ENCODE measurements around the gene EPHA3.

EPHA3 gene

DNA sequence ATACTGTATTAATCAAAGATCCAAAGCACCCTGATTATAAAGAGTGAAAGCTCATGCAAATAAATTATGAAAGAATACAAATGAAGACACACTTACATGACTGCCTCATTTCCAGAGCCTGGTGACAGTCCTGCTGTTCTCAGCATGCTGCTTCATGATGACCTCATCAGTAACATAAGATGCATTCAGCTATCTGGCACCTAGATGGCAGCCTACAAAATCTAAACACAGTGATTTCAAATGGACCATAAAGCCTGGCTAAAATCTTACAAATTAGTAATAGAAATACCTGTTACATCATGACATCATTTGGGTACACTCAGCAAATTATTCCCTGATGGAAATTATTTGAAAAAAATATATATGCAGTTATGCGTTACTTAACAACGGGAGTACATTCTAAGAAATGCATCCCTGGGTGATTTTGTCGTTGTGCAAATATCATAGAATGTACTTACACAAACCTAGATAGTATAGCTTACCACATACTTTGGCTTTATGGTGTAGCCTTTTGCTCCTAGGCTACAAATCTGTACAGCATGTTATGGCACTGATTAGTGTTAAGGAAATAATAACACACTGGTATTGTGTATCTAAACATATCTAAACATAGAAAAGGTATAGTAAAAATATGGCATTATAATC is 207.2 kb downstream of the EPHA3 start:
- in situ Hi-C loops (cut with MboI; ENCODE audit: low sequenced_read_pairs, unreplicated experiment): no loop called here
- DNase-seq (ENCODE audit: low spot score): no peak
- no peak for TF ChIP-seq CTCF (IDR thresholded peaks at IDR 0.05; ENCODE audit: borderline replicate concordance, control extremely low read depth, extremely low read depth, insufficient read depth, missing control alignments)

GRCh38 chr3:89315750-89316470 is 208.5 kb downstream of the EPHA3 start:
- TF ChIP-seq CTCF (IDR thresholded peaks at IDR 0.05; ENCODE audit: borderline replicate concordance, control extremely low read depth, extremely low read depth, insufficient read depth, missing control alignments): no peak
- DNase-seq (ENCODE audit: low spot score): no peak
- in situ Hi-C loops (cut with MboI; ENCODE audit: low sequenced_read_pairs, unreplicated experiment): no loop called here

- no peak for DNase-seq (ENCODE audit: low spot score)
- TF ChIP-seq CTCF (IDR thresholded peaks at IDR 0.05; ENCODE audit: borderline replicate concordance, control extremely low read depth, extremely low read depth, insufficient read depth, missing control alignments): no peak
- in situ Hi-C loops (cut with MboI; ENCODE audit: low sequenced_read_pairs, unreplicated experiment): no loop called here
These were observed 212.8 kb downstream of the EPHA3 start for GRCh38 chr3:89320186-89320585.

GRCh38 chr3:89326997-89327396 is 219.6 kb downstream of the EPHA3 start:
- no peak for DNase-seq (ENCODE audit: low spot score)
- in situ Hi-C loops (cut with MboI; ENCODE audit: low sequenced_read_pairs, unreplicated experiment): no loop called here
- TF ChIP-seq CTCF (IDR thresholded peaks at IDR 0.05; ENCODE audit: borderline replicate concordance, control extremely low read depth, extremely low read depth, insufficient read depth, missing control alignments): no peak

GRCh38 chr3:89332386-89332785 is 225.0 kb downstream of the EPHA3 start:
- TF ChIP-seq CTCF (IDR thresholded peaks at IDR 0.05; ENCODE audit: borderline replicate concordance, control extremely low read depth, extremely low read depth, insufficient read depth, missing control alignments): no peak
- no peak for DNase-seq (ENCODE audit: low spot score)
- in situ Hi-C loops (cut with MboI; ENCODE audit: low sequenced_read_pairs, unreplicated experiment): no loop called here

- in situ Hi-C loops (cut with MboI; ENCODE audit: low sequenced_read_pairs, unreplicated experiment): no loop called here
- TF ChIP-seq CTCF (IDR thresholded peaks at IDR 0.05; ENCODE audit: borderline replicate concordance, control extremely low read depth, extremely low read depth, insufficient read depth, missing control alignments): no peak
- DNase-seq (ENCODE audit: low spot score): no peak
These were observed 225.4 kb downstream of the EPHA3 start for GRCh38 chr3:89332793-89333192.
